ENCODE data around the gene RUNX2. TPM values are rescaled to one million over a fixed set of nuclear protein-coding genes. Genes with fewer than 3 reads are reported as not detected.

Gene RUNX2
- total and polyA plus RNA-seq, 5 donors = 0.26 to 0.93 (median 0.39) TPM

- 81% methylated on average over 1 of the region's 1 CpG for WGBS
- H3K4me1 ChIP-seq (ENCODE audit: control insufficient read depth, insufficient read depth, low read length) = peaks cover 3% of the 10 kb centered on the region
- no peak overlapping the region for H3K27ac ChIP-seq (ENCODE audit: low read length)
- ATAC-seq (no peak), DNase-seq (no peak)
- intact Hi-C loops (cut with DNase I) = no loop called here
- H3K9me3 ChIP-seq (ENCODE audit: control insufficient read depth, low read length) = no peaks in the 10 kb centered on the region
- no peaks in the 10 kb centered on the region for H3K27me3 ChIP-seq (ENCODE audit: control insufficient read depth, insufficient read depth)
- no peak overlapping the region for H3K4me3 ChIP-seq (ENCODE audit: low read length)
These were observed 118.9 kb downstream of the RUNX2 start for GRCh38 chr6:45447005-45447404.

GRCh38 chr6:45447716-45448115 is 119.6 kb downstream of the RUNX2 start:
- Histone ChIP-seq H3K4me3 (ENCODE audit: low read length) (no peak overlapping the region), H3K27me3 (ENCODE audit: control insufficient read depth, insufficient read depth) (no peaks in the 10 kb centered on the region), H3K4me1 (ENCODE audit: control insufficient read depth, insufficient read depth, low read length) (peaks cover 3% of the 10 kb centered on the region), H3K27ac (ENCODE audit: low read length) (no peak overlapping the region), H3K9me3 (ENCODE audit: control insufficient read depth, low read length) (no peaks in the 10 kb centered on the region)
- WGBS = 46% methylated on average over 2 of the region's 2 CpGs
- intact Hi-C loops (cut with DNase I) = no loop called here
- ATAC-seq (no peak), DNase-seq (no peak)

DNA sequence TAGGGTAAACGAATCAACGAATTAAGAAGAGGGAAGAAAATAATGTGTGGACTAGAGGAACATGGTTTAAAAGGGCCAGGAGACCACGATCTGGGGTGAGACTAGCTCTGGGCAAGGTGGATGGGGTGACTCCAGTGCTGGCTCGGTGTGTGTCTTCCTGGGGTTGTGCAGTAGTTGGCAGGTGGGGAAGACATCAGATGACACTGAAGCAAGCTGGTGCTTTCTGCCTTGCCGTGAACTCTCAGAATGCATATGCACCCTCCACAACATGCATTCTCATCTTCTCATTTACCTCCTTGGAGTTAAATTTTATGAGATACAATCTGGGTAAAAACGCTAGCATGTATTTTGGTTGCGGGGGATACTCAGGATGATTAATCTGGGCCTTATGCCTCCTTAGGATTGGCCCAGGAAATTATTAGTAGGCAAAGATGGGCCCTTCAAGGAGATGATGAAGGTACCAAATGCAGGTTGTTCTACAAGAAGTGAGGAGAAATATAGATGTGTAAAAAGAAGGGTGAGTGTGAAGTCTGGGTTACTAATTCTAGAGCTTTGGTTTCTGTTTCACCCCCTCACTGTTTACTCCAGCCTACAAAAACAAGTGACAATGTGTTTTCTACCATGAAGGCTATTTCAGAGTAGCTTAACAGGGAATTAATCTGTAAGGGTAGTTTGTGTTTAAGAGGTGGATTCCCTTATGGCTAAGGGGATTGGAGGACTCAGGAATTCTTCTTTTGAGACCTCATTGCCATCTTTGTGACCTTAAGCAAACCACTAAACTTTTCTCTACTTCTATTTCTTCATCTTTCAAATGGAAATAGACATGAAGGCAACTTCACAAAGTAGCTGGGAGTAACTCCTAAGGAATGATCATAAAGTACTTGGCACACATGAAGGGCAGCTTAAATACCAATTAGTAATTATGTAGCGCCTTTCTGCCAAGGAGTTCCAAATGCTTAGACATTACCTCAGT is 120.6 kb downstream of the RUNX2 start:
- intact Hi-C loops (cut with DNase I) = no loop called here
- no peak overlapping the region for H3K4me3 ChIP-seq (ENCODE audit: low read length)
- WGBS = 93% methylated on average over 8 of the region's 8 CpGs
- H3K27ac ChIP-seq (ENCODE audit: low read length) = no peak overlapping the region
- H3K27me3 ChIP-seq (ENCODE audit: control insufficient read depth, insufficient read depth) = no peaks in the 10 kb centered on the region
- ATAC-seq (no peak), DNase-seq (no peak)
- H3K9me3 ChIP-seq (ENCODE audit: control insufficient read depth, low read length) = no peaks in the 10 kb centered on the region
- H3K4me1 ChIP-seq (ENCODE audit: control insufficient read depth, insufficient read depth, low read length) = peaks cover 3% of the 10 kb centered on the region

GRCh38 chr6:45450132-45450531 is 122.0 kb downstream of the RUNX2 start:
- 93% methylated on average over 4 of the region's 4 CpGs for WGBS
- DNase-seq = no peak
- Histone ChIP-seq H3K27ac (ENCODE audit: low read length) (no peak overlapping the region), H3K9me3 (ENCODE audit: control insufficient read depth, low read length) (no peaks in the 10 kb centered on the region), H3K4me1 (ENCODE audit: control insufficient read depth, insufficient read depth, low read length) (peaks cover 3% of the 10 kb centered on the region), H3K27me3 (ENCODE audit: control insufficient read depth, insufficient read depth) (no peaks in the 10 kb centered on the region), H3K4me3 (ENCODE audit: low read length) (no peak overlapping the region)
- ATAC-seq = no peak
- intact Hi-C loops (cut with DNase I) = no loop called here

- intact Hi-C loops (cut with DNase I) = no loop called here
- H3K4me3 ChIP-seq (ENCODE audit: low read length) = no peak overlapping the region
- H3K27ac ChIP-seq (ENCODE audit: low read length) = no peak overlapping the region
- no peaks in the 10 kb centered on the region for H3K27me3 ChIP-seq (ENCODE audit: control insufficient read depth, insufficient read depth)
- WGBS = 70% methylated on average over 3 of the region's 3 CpGs
- H3K9me3 ChIP-seq (ENCODE audit: control insufficient read depth, low read length) = no peaks in the 10 kb centered on the region
- ATAC-seq (no peak), DNase-seq (no peak)
- H3K4me1 ChIP-seq (ENCODE audit: control insufficient read depth, insufficient read depth, low read length) = peaks cover 2% of the 10 kb centered on the region
These were observed 122.7 kb downstream of the RUNX2 start for GRCh38 chr6:45450831-45451230.

DNA sequence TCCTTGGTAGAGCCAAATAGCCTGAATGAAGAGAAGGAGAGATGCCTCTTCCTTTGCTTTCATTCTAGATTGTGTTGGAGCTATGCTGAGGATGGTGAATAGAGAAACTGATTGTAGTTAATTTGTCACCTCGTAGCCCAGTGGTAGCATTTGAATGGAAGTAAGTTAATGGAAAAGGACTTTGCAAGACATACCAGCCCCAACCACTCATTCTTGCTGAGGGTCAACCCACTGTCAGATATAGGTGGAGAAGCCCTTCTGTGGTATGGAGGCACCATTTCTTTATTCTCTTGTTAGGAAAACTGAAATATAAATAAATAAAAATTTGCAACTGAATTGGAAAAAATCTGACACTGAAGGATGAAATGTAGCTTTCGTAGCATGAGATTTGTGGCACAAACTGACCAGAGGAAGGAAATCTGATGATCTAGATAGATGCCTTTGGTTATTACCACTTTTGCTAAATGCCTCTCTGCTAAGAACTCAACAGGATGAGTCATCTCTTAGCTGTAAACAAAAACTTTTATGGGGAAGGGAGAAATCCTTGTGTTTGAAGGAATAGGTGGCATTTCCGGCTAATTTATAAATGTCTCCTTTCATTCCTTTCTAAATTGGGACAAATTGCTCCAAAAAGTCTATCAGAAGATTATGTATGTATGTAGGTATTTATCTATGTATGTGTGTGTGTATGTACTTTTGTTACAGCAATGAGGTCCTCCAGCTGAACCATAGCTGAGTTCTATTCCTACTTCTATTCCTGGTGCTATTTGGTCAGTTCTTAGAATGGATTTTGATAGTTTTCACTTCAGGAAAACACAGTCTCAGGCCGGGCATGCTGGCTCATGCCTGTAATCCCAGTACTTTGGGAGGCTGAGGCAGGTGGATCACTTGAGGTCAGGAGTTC is 126.1 kb downstream of the RUNX2 start:
- DNase-seq (no peak), ATAC-seq (no peak)
- intact Hi-C loops (cut with DNase I) = no loop called here
- Histone ChIP-seq H3K9me3 (ENCODE audit: control insufficient read depth, low read length) (no peaks in the 10 kb centered on the region), H3K4me3 (ENCODE audit: low read length) (no peak overlapping the region), H3K4me1 (ENCODE audit: control insufficient read depth, insufficient read depth, low read length) (no peaks in the 10 kb centered on the region), H3K27ac (ENCODE audit: low read length) (no peak overlapping the region), H3K27me3 (ENCODE audit: control insufficient read depth, insufficient read depth) (no peaks in the 10 kb centered on the region)
- 84% methylated on average over 4 of the region's 4 CpGs for WGBS

GRCh38 chr6:45455408-45455807 is 127.3 kb downstream of the RUNX2 start:
- intact Hi-C loops (cut with DNase I) = no loop called here
- no peak for ATAC-seq
- WGBS = 85% methylated on average over 6 of the region's 6 CpGs

GRCh38 chr6:45457141-45457540 is 129.0 kb downstream of the RUNX2 start:
- no peak for ATAC-seq
- intact Hi-C loops (cut with DNase I) = no loop called here

More at GRCh38 chr6:45455408-45455807, 127.3 kb downstream of the RUNX2 start:
- Histone ChIP-seq H3K4me3 (ENCODE audit: low read length) (no peak overlapping the region), H3K4me1 (ENCODE audit: control insufficient read depth, insufficient read depth, low read length) (no peaks in the 10 kb centered on the region), H3K27me3 (ENCODE audit: control insufficient read depth, insufficient read depth) (no peaks in the 10 kb centered on the region), H3K27ac (ENCODE audit: low read length) (no peak overlapping the region), H3K9me3 (ENCODE audit: control insufficient read depth, low read length) (no peaks in the 10 kb centered on the region)
- no peak for DNase-seq

GRCh38 chr6:45458672-45459071 is 130.5 kb downstream of the RUNX2 start:
- no peaks in the 10 kb centered on the region for H3K27me3 ChIP-seq (ENCODE audit: control insufficient read depth, insufficient read depth)
- DNase-seq (no peak), ATAC-seq (no peak)
- intact Hi-C loops (cut with DNase I) = no loop called here
- no peaks in the 10 kb centered on the region for H3K4me1 ChIP-seq (ENCODE audit: control insufficient read depth, insufficient read depth, low read length)
- H3K27ac ChIP-seq (ENCODE audit: low read length) = no peak overlapping the region
- WGBS = 90% methylated on average over 2 of the region's 2 CpGs
- no peaks in the 10 kb centered on the region for H3K9me3 ChIP-seq (ENCODE audit: control insufficient read depth, low read length)
- no peak overlapping the region for H3K4me3 ChIP-seq (ENCODE audit: low read length)

More at GRCh38 chr6:45457141-45457540, 129.0 kb downstream of the RUNX2 start:
- no peak for DNase-seq
- no peak overlapping the region for H3K4me3 ChIP-seq (ENCODE audit: low read length)
- no peaks in the 10 kb centered on the region for H3K27me3 ChIP-seq (ENCODE audit: control insufficient read depth, insufficient read depth)
- no peaks in the 10 kb centered on the region for H3K4me1 ChIP-seq (ENCODE audit: control insufficient read depth, insufficient read depth, low read length)
- H3K27ac ChIP-seq (ENCODE audit: low read length) = no peak overlapping the region
- no peaks in the 10 kb centered on the region for H3K9me3 ChIP-seq (ENCODE audit: control insufficient read depth, low read length)

DNA sequence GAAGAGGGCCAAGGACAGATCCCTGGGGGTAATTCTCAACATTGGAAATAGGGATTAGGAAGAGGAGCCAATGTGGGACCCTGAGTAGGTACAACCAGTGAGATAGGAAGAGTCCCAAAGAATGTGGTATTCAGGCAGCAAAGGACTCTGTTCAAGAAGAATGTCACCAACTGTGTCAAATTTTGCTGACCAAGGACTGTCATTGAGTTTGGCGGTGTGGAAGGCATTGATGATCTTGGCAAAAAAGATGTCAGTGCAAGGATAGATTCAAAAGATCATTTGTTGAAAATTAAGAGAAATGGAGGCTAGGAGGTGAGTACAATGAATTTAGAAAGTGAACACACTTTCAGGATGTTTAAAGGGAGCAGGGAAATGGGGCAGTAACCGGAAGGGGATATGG is 132.0 kb downstream of the RUNX2 start:
- ATAC-seq (no peak), DNase-seq (no peak)
- no peak overlapping the region for H3K27ac ChIP-seq (ENCODE audit: low read length)
- 98% methylated on average over 2 of the region's 2 CpGs for WGBS
- no peak overlapping the region for H3K4me3 ChIP-seq (ENCODE audit: low read length)
- no peaks in the 10 kb centered on the region for H3K4me1 ChIP-seq (ENCODE audit: control insufficient read depth, insufficient read depth, low read length)
- H3K27me3 ChIP-seq (ENCODE audit: control insufficient read depth, insufficient read depth) = no peaks in the 10 kb centered on the region
- H3K9me3 ChIP-seq (ENCODE audit: control insufficient read depth, low read length) = no peaks in the 10 kb centered on the region
- intact Hi-C loops (cut with DNase I) = no loop called here

- Histone ChIP-seq H3K27ac (ENCODE audit: low read length) (no peak overlapping the region), H3K4me1 (ENCODE audit: control insufficient read depth, insufficient read depth, low read length) (no peaks in the 10 kb centered on the region), H3K9me3 (ENCODE audit: control insufficient read depth, low read length) (no peaks in the 10 kb centered on the region), H3K27me3 (ENCODE audit: control insufficient read depth, insufficient read depth) (no peaks in the 10 kb centered on the region), H3K4me3 (ENCODE audit: low read length) (no peak overlapping the region)
- intact Hi-C loops (cut with DNase I) = no loop called here
- WGBS = 62% methylated on average over 3 of the region's 3 CpGs
- ATAC-seq (no peak), DNase-seq (no peak)
These were observed 133.4 kb downstream of the RUNX2 start for GRCh38 chr6:45461486-45461885.

Measured in right cardiac atrium (tissue), 5 donors.